GM18873 (cell line): ENCODE results near the gene ST3GAL4.
"Not testable (repeated sequence)": the region's sequence is repeated elsewhere in the genome, so short reads cannot be mapped to it uniquely, and the experiment has no call there.

Experiments
- ATAC-seq: cut with Tn5 transposase; IDR thresholded peaks from one replicate; pipeline ENCODE4 v1.9.1; 2021; ENCODE audit warnings: mild to moderate bottlenecking, moderate library complexity, moderate number of reproducible peaks; ENCODE audit not compliant: unreplicated experiment, low FRiP score

The ST3GAL4 gene

DNA sequence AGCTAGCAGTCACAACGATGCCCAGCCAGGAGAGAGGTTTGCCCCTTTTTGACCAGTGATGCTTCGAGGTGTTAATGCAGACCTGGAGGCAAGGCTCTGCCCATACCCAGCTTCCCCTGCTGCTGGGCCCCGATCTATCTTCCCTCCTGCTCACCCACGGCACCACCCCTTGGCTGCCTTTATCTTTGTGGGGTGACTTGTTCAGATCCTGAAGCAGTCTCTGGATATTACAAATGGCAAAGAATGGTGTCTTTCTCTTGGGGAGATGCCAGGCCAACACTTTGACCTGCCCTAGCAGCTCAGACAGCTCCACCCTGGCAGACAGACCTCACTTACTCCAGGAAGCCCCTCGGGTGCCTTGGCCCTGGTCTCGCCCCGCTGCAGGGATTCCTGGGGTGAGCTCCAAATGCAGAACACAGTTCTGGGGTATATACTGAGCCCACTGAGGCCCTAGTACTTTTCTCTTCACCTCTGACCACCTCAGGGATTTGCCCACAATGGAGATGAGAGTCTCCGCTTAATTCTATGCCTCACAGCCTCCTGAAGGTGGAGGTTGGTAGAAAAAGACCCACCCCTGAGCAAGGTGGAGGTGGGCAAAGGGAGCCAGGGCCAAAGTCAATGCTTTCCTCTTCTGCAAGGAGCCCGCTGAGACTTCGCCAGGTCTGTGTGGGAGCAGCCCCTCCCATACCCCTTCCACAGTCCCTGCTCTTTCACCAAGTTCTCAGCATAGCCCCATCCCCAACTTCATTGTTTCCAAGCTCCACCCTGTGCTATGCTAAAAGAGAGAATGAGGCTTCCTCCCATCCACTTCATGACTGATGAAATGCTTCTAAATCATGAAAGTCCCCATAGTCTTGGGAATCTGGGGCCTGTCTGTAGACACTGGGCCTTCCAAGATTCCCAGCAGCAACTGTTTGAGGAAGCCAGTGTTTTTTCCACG lies 11.1 kb upstream of the ST3GAL4 start:
- no peak for ATAC-seq

DNA sequence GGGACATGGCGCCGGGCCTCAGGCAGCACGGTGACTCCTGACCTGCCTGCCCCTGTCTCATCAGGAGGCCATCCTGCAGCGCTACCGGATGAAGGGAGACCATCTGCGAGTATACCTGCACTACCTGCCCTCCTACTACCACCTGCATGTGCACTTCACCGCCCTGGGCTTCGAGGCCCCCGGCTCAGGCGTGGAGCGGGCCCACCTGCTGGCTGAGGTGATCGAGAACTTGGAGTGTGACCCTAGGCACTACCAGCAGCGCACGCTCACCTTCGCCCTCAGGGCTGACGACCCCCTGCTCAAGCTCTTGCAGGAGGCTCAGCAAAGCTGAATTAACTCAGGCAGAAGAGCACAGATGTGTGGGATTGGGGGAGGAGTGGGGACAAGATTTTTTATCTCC lies 10.2 kb upstream of the ST3GAL4 start:
- no peak for ATAC-seq

GRCh38 chr11:126345759-126346585 lies 9.5 kb upstream of the ST3GAL4 start:
- no peak for ATAC-seq

DNA sequence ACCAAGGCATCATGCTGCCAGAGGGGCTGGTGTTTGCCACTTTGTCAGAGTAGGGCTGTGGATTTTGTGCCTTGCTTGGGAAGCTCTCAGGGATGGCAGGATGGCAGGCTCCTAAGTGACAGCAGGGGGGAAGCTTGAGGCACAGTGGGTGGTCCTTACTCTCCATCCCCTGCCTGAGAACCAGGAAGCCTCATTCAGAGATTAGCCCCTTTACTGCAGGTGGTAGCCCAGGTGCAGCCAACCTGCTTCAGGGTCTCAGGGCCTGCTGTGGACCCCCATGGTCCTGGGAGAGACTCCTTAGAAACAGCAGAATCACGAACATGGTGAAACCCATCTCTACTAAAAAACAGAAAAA lies 8.9 kb upstream of the ST3GAL4 start:
- ATAC-seq = no peak

DNA sequence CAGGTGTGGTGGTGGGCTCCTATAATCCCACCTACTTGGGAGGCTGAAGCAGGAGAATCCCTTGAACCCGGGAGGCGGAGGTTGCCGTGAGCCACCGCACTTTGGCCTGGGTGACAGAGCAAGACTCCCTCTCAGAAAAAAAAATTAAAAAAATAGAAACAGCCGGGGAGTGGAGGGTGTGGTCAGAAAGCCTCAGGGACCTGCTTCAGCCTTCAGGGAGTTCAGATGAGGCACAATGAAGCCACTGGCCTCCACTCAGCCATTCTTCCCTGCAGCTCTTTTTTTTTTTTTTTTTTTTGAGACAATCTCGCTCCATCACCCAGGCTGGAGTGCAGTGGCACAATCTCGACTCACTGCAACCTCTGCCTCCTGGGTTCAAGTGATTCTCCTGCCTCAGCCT lies 8.5 kb upstream of the ST3GAL4 start:
- not testable (repeated sequence) for ATAC-seq

DNA sequence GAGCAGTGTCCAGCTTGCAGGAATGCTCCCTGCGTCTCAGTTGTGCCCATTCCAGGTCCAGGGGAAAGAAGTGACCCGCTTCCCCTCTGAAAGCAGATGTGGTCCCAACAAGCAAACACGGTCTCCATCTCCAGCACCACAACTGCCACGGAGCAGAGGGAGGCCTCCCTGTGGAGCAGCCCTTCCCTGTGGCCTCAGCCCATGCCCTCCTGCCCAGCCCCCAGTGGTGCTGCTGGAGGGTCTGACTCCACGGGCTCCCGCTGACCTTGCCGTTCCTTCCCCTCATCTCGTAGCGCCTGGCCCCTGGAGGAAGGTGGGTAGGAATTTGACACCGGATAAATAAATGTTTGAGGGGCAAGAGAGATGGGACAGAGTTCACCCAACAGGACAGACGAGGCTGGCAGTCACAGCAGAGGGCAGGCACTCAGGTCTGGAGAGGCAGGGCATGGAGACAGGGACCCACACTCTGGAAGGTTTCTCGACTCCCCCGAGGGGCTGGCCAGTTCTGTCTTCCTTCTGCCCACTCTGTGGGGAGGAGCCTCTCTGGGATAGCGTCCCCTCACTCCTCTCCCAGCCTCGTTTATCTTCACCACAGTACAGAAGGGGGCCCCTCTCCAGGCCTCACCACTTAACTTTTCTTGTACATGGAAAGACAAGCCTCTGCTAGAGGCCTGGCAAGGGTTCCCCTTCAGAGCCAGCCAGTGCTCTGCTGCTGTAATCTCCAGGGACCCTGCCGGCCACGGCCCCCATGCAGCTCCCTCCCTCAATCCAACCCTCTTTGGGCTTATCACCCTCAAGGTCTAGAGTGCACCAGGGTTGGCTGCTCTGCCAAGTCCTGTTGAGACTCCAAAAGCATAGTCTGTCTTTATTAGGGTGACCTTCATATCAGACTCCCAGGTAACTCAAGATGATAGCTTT lies 7.5 kb upstream of the ST3GAL4 start:
- no peak for ATAC-seq

DNA sequence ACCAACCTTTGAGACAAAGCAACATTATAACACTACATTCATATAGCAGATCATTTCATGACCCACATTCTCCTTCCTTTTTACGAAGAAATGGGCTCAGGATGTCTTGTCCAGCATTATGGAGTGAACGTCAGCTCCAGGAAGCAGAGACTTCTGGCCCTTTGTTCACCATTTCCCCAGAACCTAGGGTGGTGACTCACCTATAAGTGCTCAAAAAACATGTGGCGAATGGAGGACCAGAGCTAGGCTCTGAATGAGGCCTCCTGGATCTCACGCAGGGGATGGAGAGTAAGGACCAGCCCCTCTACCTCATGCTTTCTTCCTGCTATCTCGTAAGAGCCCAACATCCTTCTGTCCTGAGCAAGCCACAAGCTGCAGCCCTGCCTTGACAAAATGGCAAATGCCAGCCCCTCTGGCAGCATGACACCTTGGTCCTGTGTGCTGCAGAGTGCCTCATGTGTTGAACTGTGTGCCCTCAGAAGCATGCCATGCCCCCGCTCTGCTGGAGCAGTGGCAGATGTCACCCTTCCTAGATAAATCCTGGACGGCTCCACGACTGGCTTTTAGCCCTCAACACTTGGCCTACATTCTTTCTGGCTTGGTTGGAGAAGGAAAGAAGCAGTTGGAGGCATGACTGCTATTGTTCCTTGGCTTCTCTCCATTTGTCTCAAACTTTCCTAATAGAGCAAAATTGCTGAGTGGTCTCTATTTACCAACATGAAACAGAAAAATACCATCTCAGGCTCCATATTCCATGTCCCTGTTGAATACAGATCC lies 6.5 kb upstream of the ST3GAL4 start:
- ATAC-seq = no peak

DNA sequence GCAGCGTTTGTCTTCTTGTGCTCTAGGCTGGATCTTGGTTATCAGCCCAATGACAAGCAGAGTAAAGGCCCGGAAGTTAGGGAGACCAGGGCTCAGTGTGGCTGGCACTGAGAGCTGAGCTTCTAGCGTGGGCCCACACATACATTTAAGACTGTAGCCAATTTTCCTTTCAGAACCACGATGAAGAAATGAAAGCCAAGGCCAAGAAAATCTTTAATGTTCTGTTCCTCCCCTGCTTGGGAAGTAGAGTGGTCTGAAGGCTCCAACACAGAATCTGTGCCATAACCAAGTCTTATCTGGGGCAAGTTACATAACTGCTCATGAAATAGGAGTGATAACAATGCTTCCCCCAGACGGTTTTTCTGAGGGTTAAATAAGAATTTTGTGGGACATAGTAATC lies 4.7 kb upstream of the ST3GAL4 start:
- no peak for ATAC-seq

DNA sequence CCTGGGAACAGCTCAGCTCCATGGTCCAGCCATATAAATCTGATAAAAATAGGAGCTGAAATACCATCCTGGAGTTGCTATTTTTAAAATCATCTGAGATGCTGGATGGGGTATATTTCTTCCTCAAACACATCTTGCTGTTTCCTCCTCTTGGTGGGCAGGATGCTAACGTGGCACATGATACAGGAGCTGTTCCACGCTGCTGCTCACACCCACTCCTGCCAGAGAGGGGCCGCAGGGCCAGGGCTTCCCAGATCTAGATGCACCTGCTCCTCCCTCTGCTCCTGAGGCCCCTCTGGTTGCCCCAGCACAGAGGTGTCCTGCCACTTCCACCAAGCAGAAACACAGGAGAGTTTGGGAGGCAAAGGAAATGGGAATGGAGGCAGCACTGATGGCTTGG lies 3.3 kb upstream of the ST3GAL4 start:
- ATAC-seq = no peak

GRCh38 chr11:126352934-126353801 lies 2.3 kb upstream of the ST3GAL4 start:
- ATAC-seq = no peak

DNA sequence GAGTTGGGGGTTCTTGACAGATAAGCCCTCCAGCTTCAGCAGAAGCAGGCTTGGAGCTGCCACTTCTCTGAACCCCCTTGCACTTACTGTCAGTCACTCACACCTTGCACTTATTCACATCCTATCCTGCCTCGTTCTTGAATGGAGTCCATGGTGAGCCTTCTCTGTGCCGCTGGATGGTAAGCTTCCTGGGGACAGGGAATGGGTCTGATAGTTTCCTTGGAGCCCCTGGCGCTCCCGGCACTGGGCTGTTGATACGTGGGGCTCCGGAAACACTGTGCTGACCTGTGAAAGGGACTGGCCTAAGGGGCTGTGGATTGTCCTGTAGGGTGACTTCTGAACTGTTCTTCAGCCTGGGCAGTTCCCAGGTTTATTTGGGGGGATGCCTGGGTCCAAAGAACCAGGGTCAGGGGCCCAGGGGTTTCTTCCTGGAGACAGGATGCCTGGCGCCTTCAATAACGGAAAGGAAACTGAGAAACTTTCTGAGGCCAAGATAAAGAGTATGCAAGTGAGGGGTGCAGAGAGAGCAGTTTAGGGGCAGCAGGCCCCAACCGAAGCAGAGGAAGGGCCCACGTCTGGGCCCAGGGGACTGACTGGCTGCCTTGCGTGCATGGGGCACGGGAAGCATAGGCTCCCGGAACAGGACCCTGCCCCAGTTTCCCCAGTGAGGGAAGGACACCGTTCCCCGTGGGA lies 709 bp upstream of the ST3GAL4 start:
- ATAC-seq = no peak

GRCh38 chr11:126355926-126356897 lies 726 bp downstream of the ST3GAL4 start:
- ATAC-seq = no peak

DNA sequence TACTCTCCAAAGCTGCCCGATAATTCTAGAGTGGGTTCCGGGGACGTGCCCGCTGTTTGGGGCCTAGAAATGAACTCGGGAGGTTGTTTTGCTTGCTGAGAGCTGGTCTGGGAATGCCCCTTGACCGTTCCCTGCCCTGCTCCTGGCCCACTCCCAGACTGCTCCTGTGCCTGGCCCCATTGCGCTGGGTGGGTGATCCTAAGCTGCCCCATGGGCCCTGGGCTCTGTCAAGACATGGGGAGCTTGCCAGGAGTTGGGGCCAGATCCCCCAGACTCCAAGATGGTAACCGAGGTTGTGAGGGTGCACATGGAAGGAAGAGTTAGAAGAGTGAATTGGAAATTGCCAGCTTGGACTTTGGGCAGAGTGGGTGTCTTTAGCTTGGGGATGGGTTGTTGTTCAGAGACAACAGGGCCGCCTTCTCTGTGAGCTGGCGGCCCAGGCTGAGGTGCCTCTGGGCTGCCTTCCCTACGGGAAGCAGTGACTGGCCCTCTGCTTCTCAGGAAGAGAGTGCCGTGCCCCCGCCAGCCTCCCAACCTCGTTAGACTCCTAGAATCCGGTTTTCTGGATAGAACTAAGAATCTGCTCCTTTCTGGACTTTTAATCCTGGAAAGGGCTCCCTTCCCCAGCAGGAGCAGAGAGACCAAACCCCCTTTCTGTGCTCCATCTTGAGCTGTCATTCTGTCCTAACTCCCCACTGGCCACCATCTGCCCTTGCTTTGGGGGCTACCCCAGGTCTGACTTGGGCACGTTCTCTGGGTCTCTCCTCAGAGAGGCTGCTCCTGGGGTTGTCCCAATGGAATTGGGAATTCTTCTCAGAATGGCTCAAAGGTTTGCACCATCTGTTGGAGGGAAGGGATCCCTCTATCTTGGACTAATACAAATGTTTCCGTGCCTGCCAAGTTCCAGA lies 1.8 kb downstream of the ST3GAL4 start:
- ATAC-seq = no peak

DNA sequence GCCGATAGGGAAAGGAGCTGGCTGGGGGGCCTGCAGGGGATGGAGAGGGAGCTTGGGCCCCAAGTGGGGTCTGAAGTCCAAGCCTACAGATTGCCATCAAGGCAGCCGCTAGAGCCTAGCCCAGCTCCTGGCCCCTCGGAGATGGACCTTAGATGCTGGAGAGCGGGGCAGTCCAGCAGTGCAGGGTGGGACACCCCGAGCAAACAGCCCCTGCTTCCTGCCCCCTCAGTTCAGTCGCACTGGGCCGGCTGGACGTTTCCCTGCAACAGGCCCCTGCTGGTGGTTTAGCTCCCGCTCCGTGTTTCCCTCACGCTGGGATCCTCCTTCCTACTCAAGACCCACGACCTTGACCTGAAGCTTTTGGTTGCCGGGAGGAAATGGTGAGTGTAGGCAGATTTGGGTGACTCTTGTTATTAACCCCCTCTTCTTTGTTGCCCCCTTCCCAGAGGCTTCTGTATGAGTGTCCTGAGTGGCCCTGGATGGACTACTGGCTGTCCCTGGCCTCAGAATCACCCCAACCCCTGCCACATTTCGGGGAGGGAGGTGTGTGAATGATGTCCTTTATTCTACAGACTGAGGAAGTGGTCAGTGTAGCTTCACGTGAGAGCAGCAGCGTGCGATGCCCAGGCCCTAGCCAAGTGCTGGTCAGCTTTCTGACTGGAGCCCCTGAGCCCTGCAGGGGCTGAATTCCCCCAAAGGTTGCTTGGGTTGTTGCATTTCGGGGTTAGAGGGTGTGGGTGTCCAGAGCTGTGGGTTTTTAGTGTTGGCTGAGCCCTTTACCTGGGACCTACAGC lies 2.7 kb downstream of the ST3GAL4 start:
- ATAC-seq = no peak

GRCh38 chr11:126358763-126359160 lies 3.3 kb downstream of the ST3GAL4 start:
- ATAC-seq = no peak
